GM21528 (cell line): ENCODE results near the gene PPP3CA.

Experiments used
- ATAC-seq: cut with Tn5 transposase; IDR thresholded peaks from one replicate; pipeline ENCODE4 v1.9.1; 2021; ENCODE audit warnings: mild to moderate bottlenecking, moderate library complexity; ENCODE audit not compliant: unreplicated experiment, low FRiP score

The PPP3CA gene

GRCh38 chr4:101067383-101067782 lies 279.9 kb downstream of the PPP3CA start:
- ATAC-seq = no peak

GRCh38 chr4:101066626-101067170 lies 280.6 kb downstream of the PPP3CA start:
- ATAC-seq = no peak

GRCh38 chr4:101065935-101066485 lies 281.3 kb downstream of the PPP3CA start:
- no peak for ATAC-seq

GRCh38 chr4:101065346-101065745 lies 282.0 kb downstream of the PPP3CA start:
- no peak for ATAC-seq

GRCh38 chr4:101064541-101065180 lies 282.7 kb downstream of the PPP3CA start:
- no peak for ATAC-seq

GRCh38 chr4:101055392-101055791 lies 291.9 kb downstream of the PPP3CA start:
- no peak for ATAC-seq

GRCh38 chr4:101050837-101051205 lies 296.5 kb downstream of the PPP3CA start:
- ATAC-seq = no peak

GRCh38 chr4:101050088-101050836 lies 297.1 kb downstream of the PPP3CA start:
- ATAC-seq = no peak

GRCh38 chr4:101049549-101050001 lies 297.8 kb downstream of the PPP3CA start:
- no peak for ATAC-seq

GRCh38 chr4:101044766-101045165 lies 302.6 kb downstream of the PPP3CA start:
- ATAC-seq = no peak

- ATAC-seq = no peak
These were observed 304.5 kb downstream of the PPP3CA start for GRCh38 chr4:101042847-101043246.

GRCh38 chr4:101040776-101041175 lies 306.6 kb downstream of the PPP3CA start:
- no peak for ATAC-seq

- no peak for ATAC-seq
These were observed 308.0 kb downstream of the PPP3CA start for GRCh38 chr4:101039367-101039766.

GRCh38 chr4:101037938-101038413 lies 309.4 kb downstream of the PPP3CA start:
- no peak for ATAC-seq

GRCh38 chr4:101037249-101037648 lies 310.1 kb downstream of the PPP3CA start:
- ATAC-seq = no peak

GRCh38 chr4:101035487-101035886 lies 311.8 kb downstream of the PPP3CA start:
- ATAC-seq = no peak

GRCh38 chr4:101033986-101034385 lies 313.3 kb downstream of the PPP3CA start:
- no peak for ATAC-seq

GRCh38 chr4:101032541-101032940 lies 314.8 kb downstream of the PPP3CA start:
- no peak for ATAC-seq

- ATAC-seq = no peak
These were observed 315.4 kb downstream of the PPP3CA start for GRCh38 chr4:101031971-101032370.

GRCh38 chr4:101028886-101029285 lies 318.4 kb downstream of the PPP3CA start:
- ATAC-seq = no peak

- ATAC-seq = no peak
These were observed 319.6 kb downstream of the PPP3CA start for GRCh38 chr4:101027721-101028120.
